Measurements from ENCODE around the gene BUD23. TPM values are rescaled to one million over a fixed set of nuclear protein-coding genes. Genes with fewer than 3 reads are reported as not detected.

BUD23 gene
- total RNA-seq, 1 experiment from 2014 or later, result 73.5 TPM

GRCh38 chr7:73642834-73643233 is 40.6 kb upstream of the BUD23 start:
- no TSS peak for BruUV-seq (replicated peaks)
- Mint-ChIP-seq H3K27me3 (ENCODE audit: unreplicated experiment) (peaks cover 20% of the 10 kb centered on the region), H3K4me1 (ENCODE audit: low read depth, unreplicated experiment) (no peaks in the 10 kb centered on the region), H3K27ac (ENCODE audit: unreplicated experiment) (no peak overlapping the region), H3K9me3 (ENCODE audit: low read depth, unreplicated experiment) (peaks cover 2% of the 10 kb centered on the region), H3K4me3 (ENCODE audit: low read depth, unreplicated experiment) (no peak overlapping the region), H3K36me3 (ENCODE audit: insufficient read depth, unreplicated experiment) (no peaks in the 10 kb centered on the region)
- CTCF ChIA-PET, result no interaction called here
- TF ChIP-seq CTCF (IDR thresholded peaks at IDR 0.05; ENCODE audit: unreplicated experiment), result no peak
- intact Hi-C loops (cut with micrococcal nuclease; ENCODE audit: unreplicated experiment), result no loop called here
- no peak for DNase-seq

DNA sequence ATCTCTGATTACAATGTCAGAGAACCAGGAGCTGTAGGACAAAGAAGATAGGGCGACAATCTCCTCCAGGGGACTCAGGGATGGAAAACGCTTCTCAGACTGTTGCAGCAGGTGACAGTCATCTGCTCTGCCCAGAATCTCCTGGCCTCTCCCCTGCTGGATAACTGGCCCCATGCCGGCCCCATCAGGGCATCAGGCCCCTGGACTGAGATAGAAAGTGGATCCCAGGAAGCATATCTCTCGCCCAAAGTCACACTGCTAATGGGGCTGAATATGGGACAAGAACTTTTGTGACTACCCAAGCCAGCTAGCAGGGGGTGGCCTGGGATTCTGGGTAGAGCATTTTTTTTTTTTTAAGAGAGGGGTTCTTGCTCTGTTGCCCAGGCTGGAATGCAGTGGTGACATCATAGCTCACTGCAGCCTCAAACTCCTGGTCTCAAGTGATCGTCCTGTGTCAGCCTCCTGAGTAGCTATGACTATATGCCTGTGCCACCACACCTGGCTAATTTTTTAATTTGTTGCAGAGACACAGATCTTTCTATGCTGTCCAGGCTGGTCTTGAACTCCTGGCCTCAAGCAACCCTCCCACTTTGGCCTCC is 38.6 kb upstream of the BUD23 start:
- no peak for TF ChIP-seq CTCF (IDR thresholded peaks at IDR 0.05; ENCODE audit: unreplicated experiment)
- CTCF ChIA-PET, result interaction anchor here (0.6 kb wide), 1 partner anchor 15 kb away, joined by 3 read pairs; no protein-coding TSS in a partner anchor
- no peak overlapping the region for H3K27ac Mint-ChIP-seq (ENCODE audit: unreplicated experiment)
- peaks cover 2% of the 10 kb centered on the region for H3K9me3 Mint-ChIP-seq (ENCODE audit: low read depth, unreplicated experiment)
- H3K36me3 Mint-ChIP-seq (ENCODE audit: insufficient read depth, unreplicated experiment), result no peaks in the 10 kb centered on the region
- no peak for DNase-seq
- peaks cover 39% of the 10 kb centered on the region for H3K27me3 Mint-ChIP-seq (ENCODE audit: unreplicated experiment)
- intact Hi-C loops (cut with micrococcal nuclease; ENCODE audit: unreplicated experiment), result no loop called here
- H3K4me1 Mint-ChIP-seq (ENCODE audit: low read depth, unreplicated experiment), result no peaks in the 10 kb centered on the region
- no peak overlapping the region for H3K4me3 Mint-ChIP-seq (ENCODE audit: low read depth, unreplicated experiment)
- BruUV-seq (replicated peaks), result no TSS peak

- Mint-ChIP-seq H3K4me1 (ENCODE audit: low read depth, unreplicated experiment) (no peaks in the 10 kb centered on the region), H3K27me3 (ENCODE audit: unreplicated experiment) (peaks cover 47% of the 10 kb centered on the region), H3K36me3 (ENCODE audit: insufficient read depth, unreplicated experiment) (no peaks in the 10 kb centered on the region), H3K27ac (ENCODE audit: unreplicated experiment) (no peak overlapping the region), H3K9me3 (ENCODE audit: low read depth, unreplicated experiment) (peaks cover 2% of the 10 kb centered on the region), H3K4me3 (ENCODE audit: low read depth, unreplicated experiment) (no peak overlapping the region)
- DNase-seq, result no peak
- CTCF ChIA-PET, result no interaction called here
- no peak for TF ChIP-seq CTCF (IDR thresholded peaks at IDR 0.05; ENCODE audit: unreplicated experiment)
- BruUV-seq (replicated peaks), result no TSS peak
- intact Hi-C loops (cut with micrococcal nuclease; ENCODE audit: unreplicated experiment), result no loop called here
Measured at GRCh38 chr7:73645643-73646174, 37.7 kb upstream of the BUD23 start.

- CTCF ChIA-PET, result interaction anchor here (1.2 kb wide), 1 partner anchor 22 kb away, joined by 3 read pairs; the partner anchor contains the start of gene MLXIPL
- no peaks in the 10 kb centered on the region for H3K9me3 Mint-ChIP-seq (ENCODE audit: low read depth, unreplicated experiment)
- no peak for TF ChIP-seq CTCF (IDR thresholded peaks at IDR 0.05; ENCODE audit: unreplicated experiment)
- no TSS peak for BruUV-seq (replicated peaks)
- peaks cover 54% of the 10 kb centered on the region for H3K27me3 Mint-ChIP-seq (ENCODE audit: unreplicated experiment)
- DNase-seq, result no peak
- no peaks in the 10 kb centered on the region for H3K4me1 Mint-ChIP-seq (ENCODE audit: low read depth, unreplicated experiment)
- no peaks in the 10 kb centered on the region for H3K36me3 Mint-ChIP-seq (ENCODE audit: insufficient read depth, unreplicated experiment)
- no peak overlapping the region for H3K27ac Mint-ChIP-seq (ENCODE audit: unreplicated experiment)
- intact Hi-C loops (cut with micrococcal nuclease; ENCODE audit: unreplicated experiment), result no loop called here
- peak overlapping the region; percentile 55 for H3K4me3 Mint-ChIP-seq (ENCODE audit: low read depth, unreplicated experiment)
Measured at GRCh38 chr7:73646785-73647724, 36.3 kb upstream of the BUD23 start.
